DND-41 (cell line): ENCODE results near the gene SLC38A10.

Experiments used
- ATAC-seq: fragments of 200-7000 bp; cut with Tn5 transposase; 3 replicates; pipeline ENCODE4 v1.9.1; 2021; ENCODE audit warnings: low read depth; ENCODE audit not compliant: insufficient read depth
- DNase-seq: peaks from one replicate; pipeline ENCODE4 v3.0.0-alpha.2; 2020
- H2AFZ ChIP-seq: 2 replicates; pipeline ENCODE4 v1.6.0; 2012; ENCODE audit warnings: low read depth, low read length
- H3K27ac ChIP-seq: 2 replicates; pipeline ENCODE4 v1.5.1; 2012; ENCODE audit warnings: low read length, inconsistent platforms
- H3K27me3 ChIP-seq: fragments of 200-600 bp; sonication (generic); 2 replicates; pipeline ENCODE4 v1.6.0; 2012; ENCODE audit warnings: low read length, mild to moderate bottlenecking, inconsistent platforms; ENCODE audit not compliant: insufficient read depth, poor library complexity
- H3K36me3 ChIP-seq: 2 replicates; pipeline ENCODE4 v1.5.1; 2012; ENCODE audit warnings: low read length, inconsistent platforms; ENCODE audit not compliant: insufficient read depth
- H3K4me1 ChIP-seq: 2 replicates; pipeline ENCODE4 v1.5.1; 2012; ENCODE audit warnings: mild to moderate bottlenecking, low read length; ENCODE audit not compliant: insufficient read depth
- H3K4me2 ChIP-seq: 2 replicates; pipeline ENCODE4 v1.6.0; 2012; ENCODE audit warnings: mild to moderate bottlenecking, moderate library complexity, low read length, inconsistent platforms; ENCODE audit not compliant: insufficient read depth
- H3K4me3 ChIP-seq, 2 experiments: fragments of 200-600 bp in 1 of 2; shearing (Covaris generic) in 1 of 2; 2 replicates each; pipeline ENCODE4 v1.5.1; 2012 to 2016; ENCODE audit warnings: inconsistent platforms in 2 of 2, low read length in 2 of 2, mild to moderate bottlenecking in 2 of 2, low read depth in 1 of 2, moderate library complexity in 1 of 2
- H3K79me2 ChIP-seq: 2 replicates; pipeline ENCODE4 v1.6.0; 2012; ENCODE audit warnings: low read length, inconsistent platforms; ENCODE audit not compliant: insufficient read depth
- H3K9ac ChIP-seq: 2 replicates; pipeline ENCODE4 v1.6.0; 2012; ENCODE audit warnings: low read depth, mild to moderate bottlenecking, inconsistent platforms, low read length, moderate library complexity
- H3K9me3 ChIP-seq: 2 replicates; pipeline ENCODE4 v1.5.1; 2012; ENCODE audit warnings: low read length, moderate library complexity, mild to moderate bottlenecking, inconsistent platforms; ENCODE audit not compliant: insufficient read depth, severe bottlenecking
- H4K20me1 ChIP-seq: 2 replicates; pipeline ENCODE4 v1.6.0; 2012; ENCODE audit warnings: low read length; ENCODE audit not compliant: insufficient read depth
- EZH2 ChIP-seq: IDR thresholded peaks from 3 replicates; pipeline ENCODE4 v1.6.1; 2012; ENCODE audit warnings: borderline replicate concordance, low read depth, mild to moderate bottlenecking, moderate library complexity, low read length, inconsistent platforms; ENCODE audit not compliant: severe bottlenecking
- TF ChIP-seq, protein P1 (sequence below): IDR thresholded peaks from 2 replicates; pipeline ENCODE4 v1.5.1; 2012; ENCODE audit warnings: borderline replicate concordance, low read length, moderate library complexity, mild to moderate bottlenecking; ENCODE audit not compliant: poor library complexity, severe bottlenecking; ENCODE audit errors: extremely low read depth

Gene SLC38A10

DNA sequence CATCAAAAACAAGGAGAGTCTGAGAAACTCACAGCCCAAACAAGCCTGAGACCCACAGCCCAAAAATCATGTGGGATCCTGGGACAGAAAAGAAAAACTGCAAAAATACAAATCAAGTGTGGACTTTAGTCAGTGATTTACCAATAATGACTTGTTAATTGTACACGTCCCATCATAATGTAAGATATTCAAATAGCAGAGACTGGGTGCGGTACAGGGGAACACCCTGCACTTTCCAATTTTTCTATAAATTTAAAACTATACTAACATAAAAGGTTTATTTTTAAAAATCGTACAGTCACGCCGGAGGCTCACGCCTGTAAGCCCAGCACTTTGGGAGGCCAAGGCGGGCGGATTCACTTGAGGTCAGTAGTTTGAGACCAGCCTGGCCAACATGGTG is 81.1 kb downstream of the SLC38A10 start:
- H3K27ac ChIP-seq: no peak overlapping the region
- H3K36me3 ChIP-seq: peaks cover 31% of the 10 kb centered on the region
- H3K9me3 ChIP-seq: no peaks in the 10 kb centered on the region
- DNase-seq (no peak), ATAC-seq (no peak)
- TF ChIP-seq EZH2: no peak
- TF ChIP-seq, protein P1, sequence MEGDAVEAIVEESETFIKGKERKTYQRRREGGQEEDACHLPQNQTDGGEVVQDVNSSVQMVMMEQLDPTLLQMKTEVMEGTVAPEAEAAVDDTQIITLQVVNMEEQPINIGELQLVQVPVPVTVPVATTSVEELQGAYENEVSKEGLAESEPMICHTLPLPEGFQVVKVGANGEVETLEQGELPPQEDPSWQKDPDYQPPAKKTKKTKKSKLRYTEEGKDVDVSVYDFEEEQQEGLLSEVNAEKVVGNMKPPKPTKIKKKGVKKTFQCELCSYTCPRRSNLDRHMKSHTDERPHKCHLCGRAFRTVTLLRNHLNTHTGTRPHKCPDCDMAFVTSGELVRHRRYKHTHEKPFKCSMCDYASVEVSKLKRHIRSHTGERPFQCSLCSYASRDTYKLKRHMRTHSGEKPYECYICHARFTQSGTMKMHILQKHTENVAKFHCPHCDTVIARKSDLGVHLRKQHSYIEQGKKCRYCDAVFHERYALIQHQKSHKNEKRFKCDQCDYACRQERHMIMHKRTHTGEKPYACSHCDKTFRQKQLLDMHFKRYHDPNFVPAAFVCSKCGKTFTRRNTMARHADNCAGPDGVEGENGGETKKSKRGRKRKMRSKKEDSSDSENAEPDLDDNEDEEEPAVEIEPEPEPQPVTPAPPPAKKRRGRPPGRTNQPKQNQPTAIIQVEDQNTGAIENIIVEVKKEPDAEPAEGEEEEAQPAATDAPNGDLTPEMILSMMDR: no peak
- no peaks in the 10 kb centered on the region for H3K27me3 ChIP-seq
- H3K4me1 ChIP-seq: no peaks in the 10 kb centered on the region
- peaks cover 13% of the 10 kb centered on the region for H3K79me2 ChIP-seq
- H3K9ac ChIP-seq: no peak overlapping the region
- H3K4me3 ChIP-seq: no peak overlapping the region
- H2AFZ ChIP-seq: no peak overlapping the region
- H3K4me2 ChIP-seq: no peak overlapping the region
- H4K20me1 ChIP-seq: peaks cover 31% of the 10 kb centered on the region

DNA sequence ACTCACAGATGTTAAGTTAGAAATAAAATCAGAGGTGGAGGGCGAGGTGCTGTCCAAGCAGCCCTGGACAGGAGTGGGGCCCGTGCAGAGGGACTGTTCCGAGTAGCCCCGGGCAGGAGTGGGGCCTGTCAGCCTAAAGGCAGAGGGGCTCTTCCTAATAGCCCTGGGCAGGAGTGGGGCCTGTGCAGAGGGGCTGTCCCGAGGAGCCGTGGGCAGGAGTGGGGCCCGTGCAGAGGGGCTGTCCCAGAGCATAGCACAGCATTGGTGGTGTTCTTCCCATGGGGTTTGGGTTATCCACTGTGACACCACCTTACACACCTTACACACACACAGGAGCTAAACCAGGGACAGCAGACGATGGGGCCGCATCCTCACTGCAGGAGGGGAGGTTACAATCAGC is 82.7 kb downstream of the SLC38A10 start:
- H3K9me3 ChIP-seq: no peaks in the 10 kb centered on the region
- peaks cover 12% of the 10 kb centered on the region for H3K79me2 ChIP-seq
- DNase-seq: no peak
- H2AFZ ChIP-seq: no peak overlapping the region
- peaks cover 28% of the 10 kb centered on the region for H3K36me3 ChIP-seq
- H3K27ac ChIP-seq: no peak overlapping the region
- TF ChIP-seq EZH2: no peak
- TF ChIP-seq, protein P1: no peak
- no peaks in the 10 kb centered on the region for H3K4me1 ChIP-seq
- H3K4me2 ChIP-seq: no peak overlapping the region
- ATAC-seq: no peak
- H4K20me1 ChIP-seq: peaks cover 38% of the 10 kb centered on the region
- no peak overlapping the region for H3K4me3 ChIP-seq
- H3K27me3 ChIP-seq: no peaks in the 10 kb centered on the region
- no peak overlapping the region for H3K9ac ChIP-seq

DNA sequence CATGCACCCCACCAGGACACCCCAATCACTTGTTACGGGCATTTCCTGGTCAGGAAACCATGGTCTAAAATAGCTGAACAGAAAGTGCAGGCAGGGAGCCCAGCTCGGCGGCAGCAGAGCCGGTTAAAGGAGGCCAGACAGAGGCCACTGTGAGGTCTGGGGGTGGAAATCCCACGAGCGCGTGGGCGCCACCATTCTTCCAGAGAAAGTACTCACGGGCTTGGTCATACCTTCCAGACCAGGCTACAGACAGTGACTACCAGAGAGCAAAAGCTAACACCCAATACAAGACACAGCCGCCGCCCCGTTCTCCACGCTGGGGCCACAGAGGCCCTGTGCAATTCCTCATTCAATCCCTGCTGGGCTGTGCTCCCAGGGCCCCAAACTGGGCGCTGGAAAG is 84.2 kb downstream of the SLC38A10 start:
- no peaks in the 10 kb centered on the region for H3K4me1 ChIP-seq
- no peak for ATAC-seq
- H4K20me1 ChIP-seq: peaks cover 30% of the 10 kb centered on the region
- no peak overlapping the region for H3K9ac ChIP-seq
- peaks cover 7% of the 10 kb centered on the region for H3K79me2 ChIP-seq
- H3K27me3 ChIP-seq: no peaks in the 10 kb centered on the region
- no peak for DNase-seq
- H3K4me3 ChIP-seq: no peak overlapping the region
- H3K27ac ChIP-seq: no peak overlapping the region
- H3K36me3 ChIP-seq: peaks cover 28% of the 10 kb centered on the region
- no peak overlapping the region for H2AFZ ChIP-seq
- no peaks in the 10 kb centered on the region for H3K9me3 ChIP-seq
- no peak overlapping the region for H3K4me2 ChIP-seq
- TF ChIP-seq EZH2: no peak
- TF ChIP-seq, protein P1: no peak

DNA sequence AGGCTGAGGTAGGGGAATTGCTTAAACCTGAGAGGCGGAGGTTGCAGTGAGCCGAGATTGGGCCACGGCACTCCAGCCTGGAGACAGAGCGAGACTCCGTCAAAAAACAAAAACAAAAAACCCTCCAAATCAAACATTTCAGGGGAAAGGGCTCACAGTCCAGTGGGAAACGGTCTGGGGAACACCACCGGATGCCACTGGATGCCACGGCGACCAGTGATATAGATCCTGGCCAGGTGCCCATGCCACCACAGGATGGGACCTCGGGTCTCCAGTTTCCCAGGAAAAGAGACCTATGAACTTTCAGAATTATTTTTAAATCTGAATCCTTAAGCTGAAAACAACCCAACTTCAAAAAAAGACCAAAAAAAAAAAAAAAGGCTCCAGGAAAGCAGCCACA is 84.6 kb downstream of the SLC38A10 start:
- ATAC-seq (no peak), DNase-seq (no peak)
- no peak overlapping the region for H3K9ac ChIP-seq
- H3K4me1 ChIP-seq: no peaks in the 10 kb centered on the region
- H3K27ac ChIP-seq: no peak overlapping the region
- H3K36me3 ChIP-seq: peaks cover 28% of the 10 kb centered on the region
- TF ChIP-seq, protein P1: no peak
- TF ChIP-seq EZH2: no peak
- peaks cover 7% of the 10 kb centered on the region for H3K79me2 ChIP-seq
- no peak overlapping the region for H2AFZ ChIP-seq
- no peaks in the 10 kb centered on the region for H3K27me3 ChIP-seq
- no peak overlapping the region for H3K4me2 ChIP-seq
- H4K20me1 ChIP-seq: peaks cover 30% of the 10 kb centered on the region
- no peaks in the 10 kb centered on the region for H3K9me3 ChIP-seq
- H3K4me3 ChIP-seq: no peak overlapping the region
